ENCODE results near the gene GLI3.

DNA sequence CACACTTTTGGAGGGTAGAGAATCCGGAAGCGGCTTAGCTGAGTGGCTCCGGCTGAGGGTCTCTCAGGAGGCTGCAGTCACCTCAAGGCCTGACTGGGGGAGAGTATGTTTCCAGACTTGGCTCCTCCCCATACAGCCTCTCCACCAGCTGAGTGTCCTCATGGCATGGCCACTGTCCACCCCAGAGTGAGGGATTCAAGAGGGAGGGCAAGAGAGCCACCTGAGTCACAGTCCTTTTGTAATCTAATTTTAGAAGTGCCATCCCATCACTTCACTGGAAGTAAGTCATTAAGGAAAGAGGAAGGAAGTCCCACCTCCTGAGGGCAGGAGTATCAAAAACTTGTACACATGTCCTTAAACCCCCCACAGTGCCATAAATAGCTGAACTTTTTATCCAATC is 134.0 kb downstream of the GLI3 start:
- TF ChIP-seq, protein P1, sequence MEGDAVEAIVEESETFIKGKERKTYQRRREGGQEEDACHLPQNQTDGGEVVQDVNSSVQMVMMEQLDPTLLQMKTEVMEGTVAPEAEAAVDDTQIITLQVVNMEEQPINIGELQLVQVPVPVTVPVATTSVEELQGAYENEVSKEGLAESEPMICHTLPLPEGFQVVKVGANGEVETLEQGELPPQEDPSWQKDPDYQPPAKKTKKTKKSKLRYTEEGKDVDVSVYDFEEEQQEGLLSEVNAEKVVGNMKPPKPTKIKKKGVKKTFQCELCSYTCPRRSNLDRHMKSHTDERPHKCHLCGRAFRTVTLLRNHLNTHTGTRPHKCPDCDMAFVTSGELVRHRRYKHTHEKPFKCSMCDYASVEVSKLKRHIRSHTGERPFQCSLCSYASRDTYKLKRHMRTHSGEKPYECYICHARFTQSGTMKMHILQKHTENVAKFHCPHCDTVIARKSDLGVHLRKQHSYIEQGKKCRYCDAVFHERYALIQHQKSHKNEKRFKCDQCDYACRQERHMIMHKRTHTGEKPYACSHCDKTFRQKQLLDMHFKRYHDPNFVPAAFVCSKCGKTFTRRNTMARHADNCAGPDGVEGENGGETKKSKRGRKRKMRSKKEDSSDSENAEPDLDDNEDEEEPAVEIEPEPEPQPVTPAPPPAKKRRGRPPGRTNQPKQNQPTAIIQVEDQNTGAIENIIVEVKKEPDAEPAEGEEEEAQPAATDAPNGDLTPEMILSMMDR (IDR thresholded peaks at IDR 0.05): no peak
- no peak for TF ChIP-seq POLR2A (IDR thresholded peaks at IDR 0.05)
- TF ChIP-seq POLR2AphosphoS5 (IDR thresholded peaks at IDR 0.05): no peak

Data from stomach (tissue), 4 donors.